Naive B cell (primary cell): ENCODE data around the gene GSG1L. TPM values are rescaled to one million over a fixed set of nuclear protein-coding genes. Genes with fewer than 3 reads are reported as not detected.
A peak's percentile ranks its signal among the peaks of the same experiment; 100 is the strongest.

Source experiments
- ATAC-seq, 2 donors: fragments of 150-1000 bp; cut with Tn5 transposase; 2 replicates each; pipeline ENCODE4 v1.10.0; 2021; ENCODE audit warnings: low read depth in 2 of 2, mild to moderate bottlenecking in 2 of 2, moderate library complexity in 2 of 2
- DNase-seq: peaks from one replicate; pipeline ENCODE4 v3.0.0; 2022
- H3K27ac Mint-ChIP-seq, 6 donors: one replicate each; pipeline ENCODE4 v1.8.0; 2020 to 2022; ENCODE audit warnings: mild to moderate bottlenecking in 6 of 6, mixed read lengths in 6 of 6, moderate library complexity in 5 of 6, inconsistent platforms in 2 of 6
- H3K27me3 Mint-ChIP-seq, 3 donors: one replicate each; pipeline ENCODE4 v1.8.0; 2021 to 2022; ENCODE audit warnings: mixed read lengths in 3 of 3, mild to moderate bottlenecking in 1 of 3
- H3K36me3 Mint-ChIP-seq, 2 donors: one replicate each; pipeline ENCODE4 v1.8.0; 2020 to 2022; ENCODE audit warnings: mixed read lengths in 2 of 2, inconsistent platforms in 1 of 2, mild to moderate bottlenecking in 1 of 2
- H3K4me1 Mint-ChIP-seq, 3 donors: one replicate each; pipeline ENCODE4 v1.8.0; 2020 to 2022; ENCODE audit warnings: mixed read lengths in 3 of 3, inconsistent platforms in 1 of 3, mild to moderate bottlenecking in 1 of 3, moderate library complexity in 1 of 3
- H3K4me3 Mint-ChIP-seq, 8 donors: one replicate each; pipeline ENCODE4 v1.8.0; 2020 to 2022; ENCODE audit warnings: mild to moderate bottlenecking in 8 of 8, mixed read lengths in 8 of 8, moderate library complexity in 8 of 8, inconsistent platforms in 2 of 8
- H3K9me3 Mint-ChIP-seq, 7 donors: one replicate each; pipeline ENCODE4 v1.8.0; 2020 to 2022; ENCODE audit warnings: mixed read lengths in 7 of 7, mild to moderate bottlenecking in 5 of 7, inconsistent platforms in 2 of 7, moderate library complexity in 1 of 7
- polyA plus RNA-seq, 6 donors: library from polyadenylated mRNA; unstranded; fragments of 300-500 nt; fragmentation: Illumina TruSeq; gene quantifications; one replicate each; pipeline ENCODE4 v1.2.3, GENCODE V29; 2021; ENCODE audit warnings: low read depth in 6 of 6

GSG1L gene
- polyA plus RNA-seq, 6 donors from 2014 or later, result not detected

DNA sequence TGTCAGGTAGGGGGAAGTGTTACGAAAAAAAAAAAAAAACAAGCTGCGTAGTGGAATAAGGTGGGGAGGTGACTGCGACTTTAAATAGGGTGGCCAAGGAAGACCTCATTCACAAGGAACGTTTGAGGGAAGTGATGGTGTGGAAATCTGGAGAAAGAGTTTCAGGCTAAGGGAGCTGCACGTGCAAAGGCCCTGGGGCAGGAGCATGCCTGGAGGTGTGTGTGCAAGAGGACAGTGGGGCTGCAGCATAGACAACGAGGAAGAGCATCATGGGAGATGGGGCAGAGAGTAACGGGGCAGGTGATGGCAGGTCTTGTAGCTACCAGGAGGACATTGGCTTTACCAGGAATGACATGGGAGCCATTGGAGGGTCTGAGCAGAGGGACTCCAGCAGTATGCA is 12.0 kb downstream of the GSG1L start:
- no peaks in the 10 kb centered on the region for H3K4me1 Mint-ChIP-seq
- ATAC-seq (no peak), DNase-seq (no peak)
- H3K9me3 Mint-ChIP-seq, result peaks cover 4 to 22% (median 11%) of the 10 kb centered on the region in 7 donors
- no peak overlapping the region for H3K4me3 Mint-ChIP-seq
- H3K36me3 Mint-ChIP-seq, result peaks cover 5 to 7% of the 10 kb centered on the region in 2 donors
- H3K27ac Mint-ChIP-seq, result no peak overlapping the region
- H3K27me3 Mint-ChIP-seq, result peaks cover 18 to 23% (median 22%) of the 10 kb centered on the region in 3 donors

DNA sequence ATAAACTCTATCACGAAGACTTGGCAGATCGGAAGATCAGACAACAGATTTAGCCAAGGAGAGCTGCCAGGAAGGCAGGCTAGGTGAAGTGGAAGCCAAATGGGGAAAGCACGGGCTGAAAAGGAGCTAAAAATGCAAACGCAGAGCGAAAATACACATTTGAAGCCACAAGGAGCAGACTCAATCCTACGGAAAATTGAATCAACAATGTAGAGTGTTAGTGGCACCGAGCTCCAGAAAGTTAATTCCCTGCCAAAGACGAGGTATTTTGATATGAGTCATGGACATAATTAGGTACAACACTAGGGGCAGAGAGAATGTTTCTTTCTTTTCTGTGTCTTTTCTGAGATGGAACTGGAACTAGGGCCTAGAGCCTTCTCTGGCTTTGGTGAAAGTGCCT is 20.7 kb downstream of the GSG1L start:
- Mint-ChIP-seq H3K27me3 (peaks cover 24 to 29% (median 27%) of the 10 kb centered on the region in 3 donors), H3K36me3 (peaks cover 0 to 5% of the 10 kb centered on the region in 2 donors), H3K4me3 (no peak overlapping the region), H3K27ac (no peak overlapping the region), H3K4me1 (no peaks in the 10 kb centered on the region), H3K9me3 (peaks cover 0 to 14% (median 4%) of the 10 kb centered on the region in 7 donors)
- no peak for ATAC-seq
- DNase-seq, result no peak

DNA sequence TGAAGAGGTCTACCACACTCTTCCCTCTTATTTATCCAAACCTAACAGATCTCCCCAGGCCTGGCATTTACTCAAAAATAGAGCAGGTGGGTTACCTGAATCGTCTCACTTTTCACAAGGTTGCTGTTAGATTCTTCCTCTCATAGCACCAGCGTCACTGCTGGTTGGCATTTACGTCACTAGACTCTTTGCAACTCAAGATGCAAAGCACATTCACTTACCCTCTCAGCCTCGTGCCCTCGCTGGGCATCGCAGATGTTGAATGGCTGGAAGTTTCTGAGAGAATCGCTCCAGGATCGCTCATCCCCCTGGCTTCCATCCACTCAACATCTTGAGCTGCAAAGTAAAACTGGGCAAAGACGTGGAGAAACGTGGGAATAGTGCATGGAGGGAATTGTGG is 21.9 kb downstream of the GSG1L start:
- Mint-ChIP-seq H3K4me3 (no peak overlapping the region), H3K9me3 (peaks cover 0 to 2% (median 1%) of the 10 kb centered on the region in 7 donors), H3K27ac (no peak overlapping the region), H3K36me3 (peaks cover 0 to 1% of the 10 kb centered on the region in 2 donors), H3K27me3 (peaks cover 29 to 31% (median 30%) of the 10 kb centered on the region in 3 donors), H3K4me1 (no peaks in the 10 kb centered on the region)
- DNase-seq (no peak), ATAC-seq (no peak)

DNA sequence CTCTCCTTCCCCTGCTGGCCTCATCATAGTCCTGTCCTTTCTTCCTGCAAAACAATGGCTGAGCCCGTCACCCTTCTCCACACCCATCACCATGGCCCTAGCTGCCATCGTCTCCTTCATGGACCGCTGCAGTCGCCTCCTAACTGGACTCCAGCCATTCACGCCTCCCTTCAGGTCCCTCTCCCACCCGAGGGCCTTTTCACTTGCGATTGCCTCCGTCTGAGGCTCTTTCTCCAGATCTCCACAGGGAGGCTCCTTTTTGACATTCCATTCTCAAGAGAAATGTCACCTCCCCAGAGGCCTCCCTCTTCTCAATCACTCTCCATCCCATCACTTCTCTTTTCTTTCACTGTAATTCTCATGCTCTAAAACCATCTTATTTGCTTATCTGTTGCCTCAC is 23.5 kb downstream of the GSG1L start:
- no peak for DNase-seq
- H3K27ac Mint-ChIP-seq, result no peak overlapping the region
- no peaks in the 10 kb centered on the region for H3K36me3 Mint-ChIP-seq
- ATAC-seq, result no peak
- H3K4me1 Mint-ChIP-seq, result no peaks in the 10 kb centered on the region
- no peaks in the 10 kb centered on the region for H3K9me3 Mint-ChIP-seq
- H3K4me3 Mint-ChIP-seq, result no peak overlapping the region
- peaks cover 24 to 32% (median 28%) of the 10 kb centered on the region in 3 donors for H3K27me3 Mint-ChIP-seq

DNA sequence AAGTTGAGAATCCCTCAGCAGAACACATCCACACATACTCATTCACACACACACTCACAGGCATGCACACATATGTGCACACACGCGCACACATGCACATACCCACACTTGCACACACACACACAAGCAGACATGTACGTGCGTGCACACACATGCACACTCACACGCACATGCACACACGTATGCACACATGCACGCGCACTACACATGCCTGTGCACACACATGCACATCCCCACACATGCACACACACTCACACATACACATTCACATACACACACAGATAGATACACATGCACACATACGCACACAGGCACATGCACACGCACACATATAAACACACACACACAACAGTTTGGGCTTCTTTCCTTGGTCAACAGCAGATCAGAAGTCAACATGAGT is 24.0 kb downstream of the GSG1L start:
- no peak for DNase-seq
- Mint-ChIP-seq H3K27me3 (peaks cover 21 to 32% (median 31%) of the 10 kb centered on the region in 3 donors), H3K4me1 (no peaks in the 10 kb centered on the region), H3K4me3 (no peak overlapping the region), H3K27ac (no peak overlapping the region), H3K36me3 (no peaks in the 10 kb centered on the region), H3K9me3 (no peaks in the 10 kb centered on the region)
- no peak for ATAC-seq

DNA sequence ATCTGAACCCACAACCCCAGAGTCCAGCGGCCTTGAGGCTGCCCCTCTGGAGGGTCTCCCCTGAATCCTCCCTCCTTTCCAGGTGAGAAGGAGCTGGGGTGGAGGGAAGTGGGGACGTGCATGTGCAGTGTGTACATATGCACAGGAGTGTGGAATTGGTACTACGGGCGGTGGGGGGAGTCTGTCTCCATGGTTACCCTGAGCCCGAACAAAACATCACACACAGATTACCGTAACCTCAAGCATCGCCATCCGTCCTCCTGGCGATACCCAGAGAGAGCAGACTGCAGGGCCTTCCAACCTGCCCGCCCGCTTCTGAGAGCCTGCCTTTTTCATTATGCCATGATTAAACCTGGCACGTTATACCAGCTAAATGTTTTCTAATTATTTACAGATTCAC is 25.1 kb downstream of the GSG1L start:
- H3K27ac Mint-ChIP-seq, result no peak overlapping the region

DNA sequence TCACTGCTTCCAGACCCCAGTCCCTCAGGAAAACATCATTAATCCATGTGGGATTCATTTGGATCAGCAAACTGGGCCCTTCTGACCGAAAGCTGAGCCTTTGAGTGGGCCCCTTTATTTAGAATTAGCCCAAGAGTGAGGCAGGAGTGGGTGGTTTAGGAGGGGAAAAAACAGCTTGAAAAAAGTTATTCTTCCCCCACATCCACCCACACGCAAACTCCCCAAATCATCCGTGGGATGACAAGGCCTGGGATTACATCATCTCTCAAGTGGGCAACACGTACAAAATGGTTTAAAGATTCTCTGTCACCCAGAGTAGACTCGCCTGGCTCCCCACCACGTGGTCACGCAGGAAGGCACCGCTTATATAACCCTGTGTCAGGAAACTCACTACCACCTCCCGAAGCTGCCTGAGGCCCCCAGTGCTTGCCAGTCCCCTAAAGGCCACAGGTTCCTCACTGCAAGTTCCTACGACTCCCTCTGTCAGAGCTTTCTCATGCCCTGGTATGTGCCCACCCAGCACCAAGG is 27.6 kb downstream of the GSG1L start:
- DNase-seq (no peak), ATAC-seq (no peak)
- peak overlapping the region in 1 of 6 donors; percentile 32 for H3K27ac Mint-ChIP-seq
- H3K4me3 Mint-ChIP-seq, result no peak overlapping the region
- H3K36me3 Mint-ChIP-seq, result no peaks in the 10 kb centered on the region
- H3K4me1 Mint-ChIP-seq, result no peaks in the 10 kb centered on the region
- H3K9me3 Mint-ChIP-seq, result peaks cover 0 to 3% (median 0%) of the 10 kb centered on the region in 7 donors
- H3K27me3 Mint-ChIP-seq, result peaks cover 21 to 31% (median 29%) of the 10 kb centered on the region in 3 donors

More for the DNA sequence above, 25.1 kb downstream of the GSG1L start:
- H3K27me3 Mint-ChIP-seq, result peaks cover 29 to 32% (median 31%) of the 10 kb centered on the region in 3 donors
- H3K36me3 Mint-ChIP-seq, result no peaks in the 10 kb centered on the region
- no peak for ATAC-seq
- DNase-seq, result no peak
- no peaks in the 10 kb centered on the region for H3K9me3 Mint-ChIP-seq
- no peaks in the 10 kb centered on the region for H3K4me1 Mint-ChIP-seq
- H3K4me3 Mint-ChIP-seq, result no peak overlapping the region

DNA sequence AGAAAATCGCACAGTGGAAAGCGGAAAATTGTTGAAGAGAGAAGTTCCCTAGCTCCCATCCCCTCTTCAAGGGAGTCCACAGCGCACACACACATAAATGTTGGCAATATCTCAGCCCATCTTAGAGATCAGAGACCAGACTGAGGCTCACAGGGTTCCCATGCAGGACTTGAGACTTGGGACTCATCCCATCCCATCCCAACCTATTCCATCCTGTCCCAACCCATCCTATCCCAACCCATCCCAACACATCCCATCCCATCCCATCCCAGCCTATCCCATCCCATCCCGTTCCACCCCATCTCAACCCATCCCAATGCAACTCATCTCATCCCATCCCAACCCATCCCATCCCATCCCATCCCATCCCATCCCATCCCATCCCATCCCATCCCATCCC is 29.6 kb downstream of the GSG1L start:
- H3K9me3 Mint-ChIP-seq, result peaks cover 0 to 7% (median 2%) of the 10 kb centered on the region in 7 donors
- H3K4me3 Mint-ChIP-seq, result no peak overlapping the region
- no peaks in the 10 kb centered on the region for H3K36me3 Mint-ChIP-seq
- ATAC-seq (no peak), DNase-seq (no peak)
- H3K27me3 Mint-ChIP-seq, result peaks cover 25 to 41% (median 29%) of the 10 kb centered on the region in 3 donors
- H3K4me1 Mint-ChIP-seq, result no peaks in the 10 kb centered on the region
- peak overlapping the region in 1 of 6 donors; percentile 30 for H3K27ac Mint-ChIP-seq

DNA sequence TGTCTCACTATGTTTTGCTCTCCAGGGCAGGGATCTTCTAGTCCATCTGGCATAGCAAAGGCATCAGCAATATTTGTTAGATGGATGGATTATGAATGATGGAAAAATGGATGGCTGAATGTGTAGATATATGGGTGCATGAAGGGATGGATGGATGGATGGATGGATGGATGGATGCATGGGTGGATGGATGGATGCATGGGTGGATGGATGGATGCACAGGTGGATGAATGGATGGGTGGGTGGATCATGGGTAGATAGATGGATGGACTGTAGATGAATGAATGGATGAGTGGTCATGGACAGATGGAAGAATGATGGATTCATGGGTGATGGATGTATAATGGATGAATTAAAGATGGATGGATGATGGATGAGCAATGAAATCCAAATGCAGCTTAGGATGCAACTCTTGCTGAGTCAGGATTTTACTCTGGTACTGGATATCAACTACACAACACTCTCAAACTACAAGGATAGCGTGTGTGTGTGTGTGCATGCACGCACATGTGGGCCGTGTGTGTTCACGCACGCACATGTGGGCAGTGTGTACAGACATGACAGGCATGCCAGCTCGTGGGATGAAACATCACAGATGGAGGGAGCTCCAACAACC is 34.0 kb downstream of the GSG1L start:
- Mint-ChIP-seq H3K9me3 (peaks cover 2 to 14% (median 9%) of the 10 kb centered on the region in 7 donors), H3K4me3 (no peak overlapping the region), H3K36me3 (no peaks in the 10 kb centered on the region), H3K27ac (no peak overlapping the region), H3K4me1 (no peaks in the 10 kb centered on the region), H3K27me3 (peaks cover 13 to 22% (median 14%) of the 10 kb centered on the region in 3 donors)
- ATAC-seq, result no peak
- DNase-seq, result no peak

DNA sequence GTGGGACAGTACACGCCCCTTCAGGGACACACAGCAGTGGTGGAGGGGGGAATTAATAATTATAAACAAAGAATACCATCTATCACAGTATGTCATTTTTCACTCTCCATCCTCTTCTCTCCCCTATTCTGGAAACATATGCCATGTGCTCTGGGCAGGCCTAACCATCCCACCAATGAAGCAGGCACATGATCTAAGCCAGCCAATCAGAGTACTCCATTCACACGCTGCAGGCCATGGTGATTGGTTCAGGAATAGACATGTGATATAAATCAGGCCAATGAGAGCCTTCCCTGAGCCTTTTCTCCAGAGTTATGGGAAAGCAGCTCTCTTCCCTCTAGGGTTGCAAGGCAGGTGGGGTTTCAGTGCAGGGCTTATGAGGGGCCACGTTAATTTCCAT is 36.5 kb downstream of the GSG1L start:
- ATAC-seq (no peak), DNase-seq (no peak)
- no peaks in the 10 kb centered on the region for H3K36me3 Mint-ChIP-seq
- peaks cover 0 to 13% (median 11%) of the 10 kb centered on the region in 7 donors for H3K9me3 Mint-ChIP-seq
- no peaks in the 10 kb centered on the region for H3K4me1 Mint-ChIP-seq
- H3K27me3 Mint-ChIP-seq, result peaks cover 0 to 18% (median 14%) of the 10 kb centered on the region in 3 donors
- no peak overlapping the region for H3K27ac Mint-ChIP-seq
- no peak overlapping the region for H3K4me3 Mint-ChIP-seq

DNA sequence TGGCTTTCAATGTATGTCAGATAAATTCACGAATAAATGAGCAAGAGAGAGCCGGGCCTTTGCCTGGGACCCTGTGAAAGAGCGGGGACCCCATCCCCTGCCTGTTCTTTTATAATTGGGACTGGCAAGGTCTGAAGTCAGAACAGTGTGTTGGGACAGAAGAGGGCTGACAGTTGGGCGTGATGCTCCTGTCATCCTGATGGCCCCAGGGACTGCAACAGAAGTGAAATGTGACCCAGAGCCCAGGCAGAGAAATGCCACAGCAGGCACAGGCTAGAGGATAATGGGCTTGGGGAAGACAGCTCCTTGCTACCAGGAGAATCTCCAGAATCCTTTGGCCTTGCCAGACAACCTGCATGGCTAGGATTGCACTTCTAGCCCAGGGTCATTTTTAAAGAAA is 37.9 kb downstream of the GSG1L start:
- H3K9me3 Mint-ChIP-seq, result peaks cover 10 to 23% (median 17%) of the 10 kb centered on the region in 7 donors

DNA sequence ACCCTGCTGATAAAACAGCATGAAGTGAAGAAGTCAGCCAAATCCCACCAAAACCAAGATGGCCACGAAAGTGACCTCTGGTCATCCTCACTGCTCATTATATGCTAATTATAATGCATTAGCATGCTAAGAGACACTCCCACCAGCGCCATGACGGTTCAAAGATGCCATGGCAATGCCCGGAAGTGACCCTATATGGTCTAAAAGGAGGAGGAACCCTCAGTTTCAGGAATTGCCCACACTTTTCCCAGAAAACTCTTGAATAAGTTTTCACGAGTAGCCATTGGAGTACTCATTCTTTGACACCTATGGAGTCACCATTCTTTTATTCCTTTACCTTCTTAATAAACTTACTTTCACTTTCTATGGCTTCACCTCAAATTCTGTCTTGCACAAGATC is 44.3 kb downstream of the GSG1L start:
- H3K4me1 Mint-ChIP-seq, result no peaks in the 10 kb centered on the region
- no peak overlapping the region for H3K4me3 Mint-ChIP-seq
- peaks cover 0 to under 1% of the 10 kb centered on the region in 2 donors for H3K36me3 Mint-ChIP-seq
- no peak overlapping the region for H3K27ac Mint-ChIP-seq
- peaks cover 14 to 24% (median 21%) of the 10 kb centered on the region in 3 donors for H3K27me3 Mint-ChIP-seq
- ATAC-seq (no peak), DNase-seq (no peak)
- H3K9me3 Mint-ChIP-seq, result peaks cover 4 to 44% (median 25%) of the 10 kb centered on the region in 7 donors

More for the DNA sequence above, 37.9 kb downstream of the GSG1L start:
- Mint-ChIP-seq H3K4me1 (no peaks in the 10 kb centered on the region), H3K36me3 (no peaks in the 10 kb centered on the region), H3K27ac (no peak overlapping the region), H3K27me3 (peaks cover 4 to 20% (median 18%) of the 10 kb centered on the region in 3 donors), H3K4me3 (no peak overlapping the region)
- no peak for ATAC-seq
- no peak for DNase-seq

DNA sequence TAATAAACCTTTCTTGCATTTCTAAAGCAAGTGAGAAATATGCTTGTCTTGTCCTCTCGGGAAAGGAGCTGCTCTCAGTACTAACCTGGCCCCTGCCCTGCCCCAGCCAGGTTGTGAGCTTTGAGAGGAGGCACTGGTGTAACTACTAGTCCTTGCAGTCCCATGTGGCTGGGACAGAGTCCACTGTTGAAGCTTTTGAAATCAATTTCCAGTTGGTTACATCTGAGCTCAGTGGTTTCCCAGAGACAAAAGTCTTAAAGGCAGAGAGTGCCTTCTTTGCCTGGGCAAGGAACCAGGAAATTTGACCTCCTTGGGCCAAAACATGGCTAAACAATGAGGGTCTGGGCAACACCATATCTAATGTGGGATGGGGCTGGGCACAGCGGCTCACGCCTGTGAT is 48.7 kb downstream of the GSG1L start:
- no peak for ATAC-seq
- H3K9me3 Mint-ChIP-seq, result peaks cover 3 to 27% (median 8%) of the 10 kb centered on the region in 7 donors
- DNase-seq, result no peak
- H3K27ac Mint-ChIP-seq, result no peak overlapping the region
- H3K4me1 Mint-ChIP-seq, result no peaks in the 10 kb centered on the region
- H3K36me3 Mint-ChIP-seq, result peaks cover 0 to 5% of the 10 kb centered on the region in 2 donors
- H3K4me3 Mint-ChIP-seq, result no peak overlapping the region
- H3K27me3 Mint-ChIP-seq, result peaks cover 16 to 41% (median 27%) of the 10 kb centered on the region in 3 donors

DNA sequence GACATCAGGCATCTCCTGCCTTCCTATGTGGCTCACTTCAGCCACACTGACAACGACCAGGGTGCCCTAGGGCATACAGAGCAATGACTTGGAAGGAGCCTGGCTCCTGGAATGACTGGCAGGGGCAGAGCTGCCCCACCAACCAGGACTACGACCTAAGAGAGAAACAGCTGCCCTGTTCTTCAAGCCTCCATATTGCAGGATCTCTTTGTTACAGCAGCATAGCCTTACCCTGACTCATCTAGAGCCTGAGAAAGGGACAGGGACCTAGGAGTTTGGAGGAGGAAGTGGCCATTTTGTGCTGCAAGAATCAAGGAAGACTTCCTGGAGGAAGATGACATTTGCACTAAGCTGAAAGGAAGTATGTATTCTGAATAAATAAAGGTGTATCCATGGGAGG is 49.6 kb downstream of the GSG1L start:
- peaks cover 0 to 5% of the 10 kb centered on the region in 2 donors for H3K36me3 Mint-ChIP-seq
- DNase-seq, result no peak
- peaks cover 16 to 42% (median 37%) of the 10 kb centered on the region in 3 donors for H3K27me3 Mint-ChIP-seq
- no peak overlapping the region for H3K27ac Mint-ChIP-seq
- no peak overlapping the region for H3K4me3 Mint-ChIP-seq
- ATAC-seq, result no peak
- H3K9me3 Mint-ChIP-seq, result peaks cover 3 to 22% (median 7%) of the 10 kb centered on the region in 7 donors
- no peaks in the 10 kb centered on the region for H3K4me1 Mint-ChIP-seq
